Measurements from ENCODE around the gene ING3. TPM values are rescaled to one million over a fixed set of nuclear protein-coding genes. Genes with fewer than 3 reads are reported as not detected.
"Not testable (repeated sequence)": the region's sequence is repeated elsewhere in the genome, so short reads cannot be mapped to it uniquely, and the experiment has no call there.

ING3 gene
- polyA plus RNA-seq, 1 donor (not counting 4 experiments of a cell fraction or from before 2014, with no cell fraction given), result 9.0 TPM

DNA sequence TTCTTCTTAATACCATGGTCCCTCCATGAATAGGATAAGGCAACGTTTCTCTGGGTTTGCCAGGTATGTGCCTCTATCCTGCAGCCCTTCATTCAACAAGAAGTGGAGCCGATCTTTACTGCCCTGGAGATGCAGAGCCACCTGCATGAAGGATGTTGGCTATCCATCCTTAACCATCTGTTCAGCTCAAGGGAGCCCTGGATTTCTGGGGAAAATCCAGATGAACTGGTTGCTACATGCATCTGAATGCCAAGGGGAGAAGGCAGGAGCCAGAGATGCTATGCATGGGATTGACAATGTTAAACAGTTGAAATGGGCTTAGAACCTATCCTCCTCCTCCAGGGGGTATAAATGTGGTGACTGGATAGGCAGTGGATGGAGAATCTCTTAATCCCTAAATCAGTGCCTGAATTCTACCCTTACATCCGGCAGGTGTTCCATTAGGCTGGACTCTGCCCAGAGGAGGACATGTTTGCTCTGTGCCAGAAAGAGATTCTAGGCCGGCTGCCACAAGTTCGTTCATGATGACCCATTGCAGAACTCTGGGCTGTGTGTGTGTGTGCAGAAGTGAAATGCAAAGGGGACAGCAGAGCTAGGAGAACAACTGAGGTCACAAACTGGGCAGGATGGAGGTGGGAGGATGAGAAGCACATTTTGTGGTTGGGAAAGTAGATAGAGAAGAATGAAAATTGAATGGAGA lies 53.6 kb downstream of the ING3 start:
- no peak for TF ChIP-seq EZH2 (IDR thresholded peaks at IDR 0.05; ENCODE audit: low read length)
- TF ChIP-seq, protein P1, sequence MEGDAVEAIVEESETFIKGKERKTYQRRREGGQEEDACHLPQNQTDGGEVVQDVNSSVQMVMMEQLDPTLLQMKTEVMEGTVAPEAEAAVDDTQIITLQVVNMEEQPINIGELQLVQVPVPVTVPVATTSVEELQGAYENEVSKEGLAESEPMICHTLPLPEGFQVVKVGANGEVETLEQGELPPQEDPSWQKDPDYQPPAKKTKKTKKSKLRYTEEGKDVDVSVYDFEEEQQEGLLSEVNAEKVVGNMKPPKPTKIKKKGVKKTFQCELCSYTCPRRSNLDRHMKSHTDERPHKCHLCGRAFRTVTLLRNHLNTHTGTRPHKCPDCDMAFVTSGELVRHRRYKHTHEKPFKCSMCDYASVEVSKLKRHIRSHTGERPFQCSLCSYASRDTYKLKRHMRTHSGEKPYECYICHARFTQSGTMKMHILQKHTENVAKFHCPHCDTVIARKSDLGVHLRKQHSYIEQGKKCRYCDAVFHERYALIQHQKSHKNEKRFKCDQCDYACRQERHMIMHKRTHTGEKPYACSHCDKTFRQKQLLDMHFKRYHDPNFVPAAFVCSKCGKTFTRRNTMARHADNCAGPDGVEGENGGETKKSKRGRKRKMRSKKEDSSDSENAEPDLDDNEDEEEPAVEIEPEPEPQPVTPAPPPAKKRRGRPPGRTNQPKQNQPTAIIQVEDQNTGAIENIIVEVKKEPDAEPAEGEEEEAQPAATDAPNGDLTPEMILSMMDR (optimal IDR thresholded peaks at IDR 0.05 in 1 of 3, IDR thresholded peaks at IDR 0.05 in 1 of 3, conservative IDR thresholded peaks at IDR 0.05 in 1 of 3; ENCODE audit: extremely low read depth in 1 of 3, insufficient read depth in 2 of 3, low read length in 3 of 3), result no peak
- FAIRE-seq (no peak), DNase-seq (ENCODE audit: low read depth, low spot score) (no peak)
- Histone ChIP-seq H2AFZ (ENCODE audit: control insufficient read depth, low read length) (no peak overlapping the region), H3K9ac (ENCODE audit: control insufficient read depth, extremely low read depth, insufficient read depth, low read length) (no peak overlapping the region), H3K27me3 (ENCODE audit: control insufficient read depth, extremely low read depth, insufficient read depth, low read length) (no peaks in the 10 kb centered on the region), H3K4me2 (ENCODE audit: control insufficient read depth, extremely low read depth, insufficient read depth, low read depth, low read length) (no peak overlapping the region), H3K27ac (ENCODE audit: control insufficient read depth, insufficient read depth, low read length) (no peak overlapping the region), H3K4me1 (ENCODE audit: control insufficient read depth, extremely low read depth, insufficient read depth, low read length) (no peaks in the 10 kb centered on the region), H3K4me3 (ENCODE audit: control insufficient read depth in 2 of 3, extremely low read depth in 1 of 3, insufficient read depth in 2 of 3, low read depth in 1 of 3, low read length in 3 of 3) (no peak overlapping the region), H4K20me1 (ENCODE audit: control insufficient read depth, extremely low read depth, insufficient read depth, low read length) (no peaks in the 10 kb centered on the region), H3K79me2 (ENCODE audit: control insufficient read depth, insufficient read depth, low read length) (no peaks in the 10 kb centered on the region), H3K36me3 (ENCODE audit: control insufficient read depth in 2 of 2, extremely low read depth in 1 of 2, insufficient read depth in 2 of 2, low read length in 2 of 2) (no peaks in the 10 kb centered on the region), H3K9me1 (ENCODE audit: control insufficient read depth, extremely low read depth, insufficient read depth, low read length) (no peaks in the 10 kb centered on the region), H3K9me3 (ENCODE audit: control insufficient read depth, low read depth, low read length) (no peaks in the 10 kb centered on the region)
- dilution Hi-C loops (cut with MboI; ENCODE audit: extremely low pct_ligation_motif_present, low sequenced_read_pairs), result no loop called here

DNA sequence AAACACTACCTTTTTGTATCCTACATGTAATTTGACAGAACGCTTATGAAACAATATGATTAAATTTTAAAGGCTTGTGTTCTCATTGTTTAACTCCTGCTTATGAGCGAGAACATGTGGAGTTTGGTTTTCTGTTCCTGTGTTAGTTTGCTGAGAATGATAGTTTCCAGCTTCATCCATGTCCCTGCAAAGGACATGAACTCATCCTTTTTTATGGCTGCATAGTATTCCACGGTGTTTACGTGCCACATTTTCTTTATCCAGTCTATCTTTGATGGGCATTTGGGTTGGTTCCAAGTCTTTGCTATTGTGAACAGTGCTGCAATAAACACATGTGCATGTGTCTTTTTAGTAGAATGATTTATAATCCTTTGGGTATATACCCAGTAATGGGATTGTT lies 54.5 kb downstream of the ING3 start:
- DNase-seq (ENCODE audit: low read depth, low spot score); H3K9me1 ChIP-seq (ENCODE audit: control insufficient read depth, extremely low read depth, insufficient read depth, low read length); H3K4me2 ChIP-seq (ENCODE audit: control insufficient read depth, extremely low read depth, insufficient read depth, low read depth, low read length); H3K27ac ChIP-seq (ENCODE audit: control insufficient read depth, insufficient read depth, low read length); H3K9me3 ChIP-seq (ENCODE audit: control insufficient read depth, low read depth, low read length); H3K9ac ChIP-seq (ENCODE audit: control insufficient read depth, extremely low read depth, insufficient read depth, low read length); H3K4me1 ChIP-seq (ENCODE audit: control insufficient read depth, extremely low read depth, insufficient read depth, low read length); dilution Hi-C loops (cut with MboI; ENCODE audit: extremely low pct_ligation_motif_present, low sequenced_read_pairs); H3K36me3 ChIP-seq (ENCODE audit: control insufficient read depth in 2 of 2, extremely low read depth in 1 of 2, insufficient read depth in 2 of 2, low read length in 2 of 2); H3K79me2 ChIP-seq (ENCODE audit: control insufficient read depth, insufficient read depth, low read length); H3K27me3 ChIP-seq (ENCODE audit: control insufficient read depth, extremely low read depth, insufficient read depth, low read length); H4K20me1 ChIP-seq (ENCODE audit: control insufficient read depth, extremely low read depth, insufficient read depth, low read length); H2AFZ ChIP-seq (ENCODE audit: control insufficient read depth, low read length); FAIRE-seq; H3K4me3 ChIP-seq (ENCODE audit: control insufficient read depth in 2 of 3, extremely low read depth in 1 of 3, insufficient read depth in 2 of 3, low read depth in 1 of 3, low read length in 3 of 3): not testable (repeated sequence)

Measured in keratinocyte (primary cell).